Measurements from ENCODE around the gene TOP3A.

TOP3A gene

DNA sequence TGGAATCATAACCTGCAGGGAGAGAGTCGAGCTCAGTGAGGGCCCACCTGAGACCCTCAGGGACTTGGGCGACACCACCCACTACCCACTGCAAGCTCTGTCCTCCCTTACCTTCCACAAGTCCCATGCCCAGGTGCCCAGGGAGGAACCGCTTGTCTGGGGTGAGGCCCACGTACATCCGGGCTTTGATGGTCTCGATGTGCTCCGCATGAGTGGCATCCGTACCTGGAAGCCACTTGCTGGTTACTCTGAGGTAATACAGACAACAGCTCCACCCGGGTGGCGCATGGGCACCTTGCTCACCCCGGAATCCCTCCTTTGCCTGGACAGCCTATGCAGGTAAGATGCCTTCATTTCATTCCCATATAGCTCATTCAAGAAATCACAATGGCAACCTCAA, 29.5 kb downstream of the TOP3A start:
- TF ChIP-seq POLR2AphosphoS5 (IDR thresholded peaks at IDR 0.05; ENCODE audit: low read depth, low read length): no peak
- DNase-seq (ENCODE audit: insufficient read length, low spot score) (no peak), FAIRE-seq (no peak)

GRCh38 chr17:18281788-18282187, 33.0 kb downstream of the TOP3A start:
- no peak for TF ChIP-seq TAF1 (IDR thresholded peaks at IDR 0.05; ENCODE audit: low read depth, low read length)
- TF ChIP-seq POLR2AphosphoS5 (IDR thresholded peaks at IDR 0.05; ENCODE audit: low read depth, low read length): no peak
- no peak for TF ChIP-seq POLR2A (IDR thresholded peaks at IDR 0.05; ENCODE audit: low read depth, low read length)
- no peak for TF ChIP-seq POU2F2 (IDR thresholded peaks at IDR 0.05; ENCODE audit: low read depth, low read length)
- TF ChIP-seq SPI1 (IDR thresholded peaks at IDR 0.05; ENCODE audit: low read depth, low read length): no peak
- TF ChIP-seq PAX5 (IDR thresholded peaks at IDR 0.05; ENCODE audit: insufficient read depth, low read length, severe bottlenecking): no peak
- FAIRE-seq: no peak
- DNase-seq (ENCODE audit: insufficient read length, low spot score): no peak

GRCh38 chr17:18280766-18281371, 33.9 kb downstream of the TOP3A start:
- FAIRE-seq: no peak
- no peak for DNase-seq (ENCODE audit: insufficient read length, low spot score)
- TF ChIP-seq POLR2AphosphoS5 (IDR thresholded peaks at IDR 0.05; ENCODE audit: low read depth, low read length): no peak
- no peak for TF ChIP-seq SPI1 (IDR thresholded peaks at IDR 0.05; ENCODE audit: low read depth, low read length)
- no peak for TF ChIP-seq TAF1 (IDR thresholded peaks at IDR 0.05; ENCODE audit: low read depth, low read length)

GRCh38 chr17:18280249-18280648, 34.5 kb downstream of the TOP3A start:
- TF ChIP-seq TAF1 (IDR thresholded peaks at IDR 0.05; ENCODE audit: low read depth, low read length): no peak
- no peak for TF ChIP-seq POLR2A (IDR thresholded peaks at IDR 0.05; ENCODE audit: low read depth, low read length)
- no peak for TF ChIP-seq POLR2AphosphoS5 (IDR thresholded peaks at IDR 0.05; ENCODE audit: low read depth, low read length)
- TF ChIP-seq POU2F2 (IDR thresholded peaks at IDR 0.05; ENCODE audit: low read depth, low read length): no peak
- no peak for TF ChIP-seq SPI1 (IDR thresholded peaks at IDR 0.05; ENCODE audit: low read depth, low read length)
- no peak for TF ChIP-seq PAX5 (IDR thresholded peaks at IDR 0.05; ENCODE audit: insufficient read depth, low read length, severe bottlenecking)
- no peak for FAIRE-seq
- no peak for DNase-seq (ENCODE audit: insufficient read length, low spot score)

DNA sequence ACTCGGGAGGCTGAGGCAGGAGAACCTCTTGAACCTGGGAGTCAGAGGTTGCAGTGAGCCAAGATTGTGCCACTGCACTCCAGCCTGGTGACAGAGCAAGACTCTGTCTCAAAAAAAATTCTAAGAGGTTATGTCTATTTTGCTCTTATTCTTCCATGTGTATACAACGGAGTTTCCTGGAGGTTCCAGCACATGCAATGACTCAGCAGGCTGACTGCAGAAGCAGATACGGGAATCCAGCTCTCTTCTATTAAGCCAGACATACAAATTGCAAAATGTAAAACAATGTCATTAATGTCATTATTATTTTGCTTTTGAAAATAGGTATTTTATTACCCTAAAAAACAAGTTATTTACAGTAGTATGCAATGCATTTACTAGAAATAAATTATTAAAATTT, 35.9 kb downstream of the TOP3A start:
- DNase-seq (ENCODE audit: insufficient read length, low spot score): no peak
- no peak for FAIRE-seq
- TF ChIP-seq POU2F2 (IDR thresholded peaks at IDR 0.05; ENCODE audit: low read depth, low read length) (no peak), PAX5 (IDR thresholded peaks at IDR 0.05; ENCODE audit: insufficient read depth, low read length, severe bottlenecking) (no peak), POLR2A (IDR thresholded peaks at IDR 0.05; ENCODE audit: low read depth, low read length) (no peak), SPI1 (IDR thresholded peaks at IDR 0.05; ENCODE audit: low read depth, low read length) (no peak), POLR2AphosphoS5 (IDR thresholded peaks at IDR 0.05; ENCODE audit: low read depth, low read length) (no peak), TAF1 (IDR thresholded peaks at IDR 0.05; ENCODE audit: low read depth, low read length) (no peak)

- FAIRE-seq: no peak
- no peak for DNase-seq (ENCODE audit: insufficient read length, low spot score)
- no peak for TF ChIP-seq PAX5 (IDR thresholded peaks at IDR 0.05; ENCODE audit: insufficient read depth, low read length, severe bottlenecking)
- no peak for TF ChIP-seq SPI1 (IDR thresholded peaks at IDR 0.05; ENCODE audit: low read depth, low read length)
- no peak for TF ChIP-seq POU2F2 (IDR thresholded peaks at IDR 0.05; ENCODE audit: low read depth, low read length)
- no peak for TF ChIP-seq POLR2AphosphoS5 (IDR thresholded peaks at IDR 0.05; ENCODE audit: low read depth, low read length)
- no peak for TF ChIP-seq TAF1 (IDR thresholded peaks at IDR 0.05; ENCODE audit: low read depth, low read length)
- no peak for TF ChIP-seq POLR2A (IDR thresholded peaks at IDR 0.05; ENCODE audit: low read depth, low read length)
Observed at GRCh38 chr17:18277076-18277475, 37.7 kb downstream of the TOP3A start.

GRCh38 chr17:18270046-18270931, 44.5 kb downstream of the TOP3A start:
- DNase-seq (ENCODE audit: insufficient read length, low spot score) (no peak), FAIRE-seq (no peak)
- no peak for TF ChIP-seq POU2F2 (IDR thresholded peaks at IDR 0.05; ENCODE audit: low read depth, low read length)
- no peak for TF ChIP-seq PAX5 (IDR thresholded peaks at IDR 0.05; ENCODE audit: insufficient read depth, low read length, severe bottlenecking)

GRCh38 chr17:18267927-18268711, 46.7 kb downstream of the TOP3A start:
- TF ChIP-seq POLR2A (IDR thresholded peaks at IDR 0.05; ENCODE audit: low read depth, low read length): no peak
- no peak for TF ChIP-seq POU2F2 (IDR thresholded peaks at IDR 0.05; ENCODE audit: low read depth, low read length)
- no peak for TF ChIP-seq TAF1 (IDR thresholded peaks at IDR 0.05; ENCODE audit: low read depth, low read length)
- TF ChIP-seq POLR2AphosphoS5 (IDR thresholded peaks at IDR 0.05; ENCODE audit: low read depth, low read length): no peak
- TF ChIP-seq PAX5 (IDR thresholded peaks at IDR 0.05; ENCODE audit: insufficient read depth, low read length, severe bottlenecking): no peak
- TF ChIP-seq SPI1 (IDR thresholded peaks at IDR 0.05; ENCODE audit: low read depth, low read length): no peak
- FAIRE-seq: no peak
- DNase-seq (ENCODE audit: insufficient read length, low spot score): no peak

DNA sequence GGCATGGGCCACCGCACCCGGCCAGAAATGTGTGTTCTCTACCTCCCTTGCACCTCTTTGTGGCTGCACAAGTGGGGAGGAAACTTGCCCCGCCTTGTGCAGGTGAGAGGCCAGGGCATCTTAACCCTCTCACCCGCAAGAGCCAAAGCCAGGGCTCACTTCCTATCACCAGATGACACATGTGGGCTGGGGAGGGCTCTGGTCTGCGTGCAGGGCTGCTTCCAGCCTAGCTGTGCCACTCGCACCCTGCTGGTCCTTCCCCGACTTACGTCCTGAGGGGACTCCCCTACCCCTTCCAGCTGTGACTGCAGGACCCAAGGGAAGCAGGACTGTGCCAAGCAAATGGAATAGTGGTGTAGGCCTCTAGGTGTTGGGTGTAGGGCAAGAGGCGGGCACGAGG, 47.4 kb downstream of the TOP3A start:
- FAIRE-seq (no peak), DNase-seq (ENCODE audit: insufficient read length, low spot score) (no peak)
- TF ChIP-seq POU2F2 (IDR thresholded peaks at IDR 0.05; ENCODE audit: low read depth, low read length) (no peak), PAX5 (IDR thresholded peaks at IDR 0.05; ENCODE audit: insufficient read depth, low read length, severe bottlenecking) (no peak), SPI1 (IDR thresholded peaks at IDR 0.05; ENCODE audit: low read depth, low read length) (no peak), TAF1 (IDR thresholded peaks at IDR 0.05; ENCODE audit: low read depth, low read length) (no peak), POLR2A (IDR thresholded peaks at IDR 0.05; ENCODE audit: low read depth, low read length) (no peak)

All from GM12891 (cell line).